Activated CD8-positive, alpha-beta memory T cell treated with anti-CD3 and anti-CD28 coated beads for 48 hours (primary cell): ENCODE measurements around the gene ADAMTS16.

Source experiments
- DNase-seq, 3 experiments: peaks; one replicate each; pipeline ENCODE4 v3.0.0-alpha.2; 2020; ENCODE audit warnings: low read depth in 2 of 3, low spot score in 2 of 3

The ADAMTS16 gene

GRCh38 chr5:5309645-5310044, 169.5 kb downstream of the ADAMTS16 start:
- DNase-seq, result no peak

- DNase-seq, result no peak
These were observed 173.0 kb downstream of the ADAMTS16 start for GRCh38 chr5:5313101-5313635.

GRCh38 chr5:5314166-5314565, 174.0 kb downstream of the ADAMTS16 start:
- no peak for DNase-seq

GRCh38 chr5:5314626-5315025, 174.5 kb downstream of the ADAMTS16 start:
- no peak for DNase-seq

GRCh38 chr5:5315068-5315980, 175.2 kb downstream of the ADAMTS16 start:
- no peak for DNase-seq

- no peak for DNase-seq
These were observed 176.2 kb downstream of the ADAMTS16 start for GRCh38 chr5:5316334-5316733.

GRCh38 chr5:5317976-5318375, 177.8 kb downstream of the ADAMTS16 start:
- no peak for DNase-seq

- DNase-seq, result no peak
These were observed 178.5 kb downstream of the ADAMTS16 start for GRCh38 chr5:5318426-5319190.

- DNase-seq, result no peak
These were observed 180.1 kb downstream of the ADAMTS16 start for GRCh38 chr5:5320062-5320805.

- no peak for DNase-seq
These were observed 181.0 kb downstream of the ADAMTS16 start for GRCh38 chr5:5321137-5321536.

GRCh38 chr5:5323551-5323950, 183.4 kb downstream of the ADAMTS16 start:
- no peak for DNase-seq

GRCh38 chr5:5326115-5326758, 186.1 kb downstream of the ADAMTS16 start:
- DNase-seq, result no peak

- DNase-seq, result no peak
These were observed 187.0 kb downstream of the ADAMTS16 start for GRCh38 chr5:5327126-5327525.

GRCh38 chr5:5330728-5331452, 190.8 kb downstream of the ADAMTS16 start:
- no peak for DNase-seq

GRCh38 chr5:5331848-5332247, 191.7 kb downstream of the ADAMTS16 start:
- DNase-seq, result no peak

- DNase-seq, result no peak
These were observed 192.2 kb downstream of the ADAMTS16 start for GRCh38 chr5:5332287-5332686.

- no peak for DNase-seq
These were observed 195.0 kb downstream of the ADAMTS16 start for GRCh38 chr5:5335107-5335506.

- no peak for DNase-seq
These were observed 195.7 kb downstream of the ADAMTS16 start for GRCh38 chr5:5335700-5336264.

GRCh38 chr5:5339257-5339656, 199.1 kb downstream of the ADAMTS16 start:
- no peak for DNase-seq
